CD4-positive, alpha-beta T cell treated with Interferon gamma for 1 hour (primary cell): ENCODE data around the gene PCP4L1.
"Not testable (repeated sequence)": the region's sequence is repeated elsewhere in the genome, so short reads cannot be mapped to it uniquely, and the experiment has no call there.

Source experiments
- DNase-seq: peaks from one replicate; pipeline ENCODE4 v3.0.0-alpha.2; 2020

Gene PCP4L1

GRCh38 chr1:161229896-161230295 lies 28.6 kb upstream of the PCP4L1 start:
- no peak for DNase-seq

DNA sequence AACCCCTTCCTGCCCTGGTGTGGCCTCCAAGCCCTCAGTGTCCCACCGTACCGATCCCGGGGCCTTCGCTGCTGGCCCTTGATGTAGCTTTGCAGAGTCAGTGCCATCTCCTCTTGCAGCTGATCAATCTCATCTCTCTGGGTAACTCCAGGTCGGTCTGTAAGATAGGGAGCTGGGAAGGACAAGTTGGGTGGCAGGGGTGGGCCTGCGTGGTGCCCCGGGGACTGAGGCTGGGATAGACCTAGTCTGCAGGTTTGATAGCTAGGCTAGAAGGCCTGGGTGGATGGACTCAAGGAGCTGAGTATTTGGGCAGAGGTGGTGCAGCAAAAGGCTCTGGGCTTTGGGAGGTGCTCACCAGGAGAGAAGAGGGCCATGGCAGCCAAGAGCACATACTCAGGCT lies 27.8 kb upstream of the PCP4L1 start:
- no peak for DNase-seq

DNA sequence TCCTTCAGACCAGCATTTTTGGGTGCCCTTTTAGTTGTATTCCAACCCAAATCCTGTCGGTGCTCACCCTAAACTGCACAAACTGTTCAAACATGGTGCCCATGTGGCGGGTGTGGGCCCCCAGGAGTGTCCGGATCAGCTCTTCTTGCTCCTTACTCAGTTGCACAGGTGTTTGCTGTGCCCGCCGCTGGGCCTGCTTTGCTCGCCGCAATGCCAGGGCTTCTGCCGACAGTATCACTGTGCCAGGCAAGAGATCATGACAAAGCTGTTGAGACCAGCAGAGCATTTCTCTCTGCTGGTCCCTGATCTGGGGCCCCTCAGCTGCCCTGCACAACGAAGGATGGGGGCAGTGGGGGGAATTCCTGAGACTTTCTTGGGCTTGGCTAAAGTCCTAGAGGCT lies 25.4 kb upstream of the PCP4L1 start:
- DNase-seq, result no peak

GRCh38 chr1:161235957-161236775 lies 22.4 kb upstream of the PCP4L1 start:
- DNase-seq, result no peak

DNA sequence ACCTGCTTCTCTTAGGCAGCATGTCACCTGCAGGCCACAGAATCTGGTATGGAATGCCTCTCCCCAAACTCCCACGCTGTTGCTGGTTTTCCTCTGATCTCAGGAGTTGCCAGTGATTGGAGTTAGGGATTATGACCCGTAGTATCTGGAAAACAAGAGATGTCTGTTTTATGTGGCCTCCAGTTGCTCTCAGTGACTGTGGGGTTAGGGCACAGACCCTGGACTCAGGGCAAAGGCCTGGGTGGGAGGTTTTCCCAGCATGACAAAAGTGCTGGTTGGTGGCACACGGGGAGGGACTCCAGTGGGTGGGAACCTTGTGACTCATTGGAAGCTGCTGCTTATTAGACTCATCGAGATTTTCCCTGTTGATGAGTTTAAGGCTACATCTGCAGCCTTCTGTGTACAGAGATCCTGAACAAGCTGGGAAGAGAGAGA lies 20.5 kb upstream of the PCP4L1 start, which contains the start of gene NR1I3:
TSS of gene NR1I3 (minus strand) at position 165 of the 435 bp plus-strand sequence. CDS start 1,638 bp downstream, outside the sequence.
- DNase-seq, result no peak

- DNase-seq, result no peak
Measured at GRCh38 chr1:161241682-161242081, 16.9 kb upstream of the PCP4L1 start.

GRCh38 chr1:161242313-161242712 lies 16.2 kb upstream of the PCP4L1 start:
- DNase-seq, result no peak

- DNase-seq, result no peak
Measured at GRCh38 chr1:161244888-161245287, 13.7 kb upstream of the PCP4L1 start.

DNA sequence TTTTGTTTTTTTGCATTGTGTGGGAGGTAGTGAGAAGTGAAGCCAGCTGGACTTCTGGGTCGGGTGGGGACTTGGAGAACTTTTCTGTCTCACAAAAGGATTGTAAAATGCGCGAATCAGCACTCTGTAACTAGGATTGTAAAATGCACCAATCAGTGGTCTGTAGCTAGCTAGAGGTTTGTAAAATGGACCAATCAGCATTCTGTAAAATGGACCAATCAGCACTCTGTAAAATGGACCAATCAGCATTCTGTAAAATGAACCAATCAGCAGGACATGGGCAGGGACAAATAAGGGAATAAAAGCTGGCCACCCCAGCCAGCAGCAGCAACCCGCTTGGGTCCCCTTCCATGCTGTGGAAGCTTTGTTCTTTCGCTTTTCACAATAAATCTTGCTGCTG lies 8.4 kb upstream of the PCP4L1 start:
- not testable (repeated sequence) for DNase-seq

GRCh38 chr1:161250829-161251228 lies 7.7 kb upstream of the PCP4L1 start:
- no peak for DNase-seq

DNA sequence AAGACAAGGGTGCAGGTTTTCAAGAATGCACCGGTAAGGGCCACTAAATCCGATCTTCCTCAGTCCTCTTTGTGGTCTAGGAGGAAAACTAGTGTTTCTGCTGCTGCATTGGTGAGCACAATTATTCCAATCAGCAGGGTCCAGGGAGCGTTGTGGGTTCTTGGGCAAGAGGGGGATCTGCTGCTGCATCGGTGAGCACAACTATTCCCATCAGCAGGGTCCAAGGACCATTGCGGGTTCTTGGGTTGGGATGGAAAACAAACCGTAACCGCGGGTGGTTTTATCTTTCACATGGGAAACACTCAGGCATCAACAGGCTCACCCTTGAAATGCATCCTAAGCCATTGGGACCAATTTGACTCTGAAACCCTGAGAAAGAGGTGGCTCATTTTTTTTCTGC lies 7.0 kb upstream of the PCP4L1 start:
- DNase-seq, result no peak

DNA sequence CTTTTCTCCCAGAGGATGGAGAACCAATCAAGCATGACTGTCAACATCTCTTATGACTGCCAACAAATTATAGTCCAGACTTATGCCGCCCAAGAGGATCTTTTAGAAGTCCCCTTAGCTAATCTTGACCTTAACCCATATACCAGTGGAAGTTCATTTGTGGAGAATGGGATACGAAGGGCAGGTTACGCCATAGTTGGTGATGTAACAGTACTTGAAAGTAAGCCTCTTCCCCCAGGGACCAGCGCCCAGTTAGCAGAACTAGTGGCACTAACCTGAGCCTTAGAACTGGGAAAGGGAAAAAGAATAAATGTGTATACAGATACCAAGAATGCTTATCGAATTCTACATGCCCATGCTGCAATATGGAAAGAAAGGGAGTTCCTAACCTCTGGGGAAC lies 3.2 kb upstream of the PCP4L1 start:
- DNase-seq, result not testable (repeated sequence)

DNA sequence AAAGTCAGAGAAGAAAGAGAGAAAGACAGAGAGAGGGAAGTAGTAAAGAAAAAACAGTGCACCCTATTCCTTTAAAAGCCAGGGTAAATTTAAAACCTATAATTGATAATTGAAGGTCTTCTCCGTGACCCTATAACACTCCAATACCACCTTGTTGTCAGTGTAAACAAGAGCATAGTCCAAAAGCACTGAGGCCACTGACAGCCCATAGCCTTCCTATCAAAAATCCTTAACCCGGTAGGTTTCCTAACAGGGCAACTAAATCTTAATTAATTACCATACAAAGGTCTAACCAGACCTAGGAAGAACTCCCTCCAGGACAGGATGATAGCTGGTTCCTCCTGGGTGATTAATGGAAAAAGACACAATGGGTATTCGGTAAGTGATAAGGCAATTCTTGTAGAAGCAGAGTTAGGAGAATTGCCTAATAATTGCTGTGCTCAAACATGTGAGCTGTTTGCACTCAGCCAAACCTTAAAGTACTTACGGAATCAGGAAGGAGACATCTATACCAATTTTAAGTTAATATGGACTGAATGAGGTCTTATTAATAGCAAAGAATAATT lies 2.5 kb upstream of the PCP4L1 start:
- not testable (repeated sequence) for DNase-seq

DNA sequence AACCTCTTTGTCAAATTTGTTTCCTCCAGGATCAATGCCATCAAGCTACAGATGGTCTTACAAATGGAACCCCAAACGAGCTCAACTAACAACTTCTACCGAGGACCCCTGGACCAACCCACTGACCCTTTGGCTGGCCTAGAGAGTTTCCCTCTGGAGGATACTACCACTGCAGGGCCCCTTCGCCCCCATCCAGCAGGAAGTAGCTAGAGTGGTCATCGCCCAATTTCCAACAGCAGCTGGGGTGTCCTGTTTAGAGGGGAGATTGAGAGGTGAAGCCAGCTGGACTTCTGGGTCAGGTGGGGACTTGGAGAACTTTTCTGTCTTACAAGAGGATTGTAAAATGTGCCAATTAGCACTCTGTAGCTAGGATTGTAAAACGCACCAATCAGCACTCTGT lies 1.4 kb upstream of the PCP4L1 start:
- DNase-seq, result not testable (repeated sequence)

- DNase-seq, result no peak
Measured at GRCh38 chr1:161259345-161259702, 779 bp downstream of the PCP4L1 start.

DNA sequence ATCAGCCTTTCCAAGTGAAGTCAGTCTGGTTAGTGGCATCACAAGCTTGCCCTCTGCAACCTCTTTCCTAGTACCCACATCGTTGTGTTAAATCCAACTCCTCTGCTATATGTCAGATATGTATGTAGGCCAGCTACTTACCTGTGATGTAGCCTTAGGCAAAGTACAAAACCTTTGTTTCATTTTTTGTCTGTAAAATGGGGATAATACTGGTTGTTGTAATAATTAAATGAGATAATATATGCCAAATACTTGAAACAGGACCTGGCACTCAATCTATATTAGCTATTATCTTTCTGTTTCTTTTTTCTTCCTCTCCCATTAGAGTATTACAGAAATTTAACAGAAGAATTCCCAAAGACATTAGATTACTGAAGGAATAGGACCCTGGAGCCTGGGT lies 1.2 kb downstream of the PCP4L1 start:
- no peak for DNase-seq

GRCh38 chr1:161260376-161261260 lies 2.1 kb downstream of the PCP4L1 start:
- DNase-seq, result no peak

DNA sequence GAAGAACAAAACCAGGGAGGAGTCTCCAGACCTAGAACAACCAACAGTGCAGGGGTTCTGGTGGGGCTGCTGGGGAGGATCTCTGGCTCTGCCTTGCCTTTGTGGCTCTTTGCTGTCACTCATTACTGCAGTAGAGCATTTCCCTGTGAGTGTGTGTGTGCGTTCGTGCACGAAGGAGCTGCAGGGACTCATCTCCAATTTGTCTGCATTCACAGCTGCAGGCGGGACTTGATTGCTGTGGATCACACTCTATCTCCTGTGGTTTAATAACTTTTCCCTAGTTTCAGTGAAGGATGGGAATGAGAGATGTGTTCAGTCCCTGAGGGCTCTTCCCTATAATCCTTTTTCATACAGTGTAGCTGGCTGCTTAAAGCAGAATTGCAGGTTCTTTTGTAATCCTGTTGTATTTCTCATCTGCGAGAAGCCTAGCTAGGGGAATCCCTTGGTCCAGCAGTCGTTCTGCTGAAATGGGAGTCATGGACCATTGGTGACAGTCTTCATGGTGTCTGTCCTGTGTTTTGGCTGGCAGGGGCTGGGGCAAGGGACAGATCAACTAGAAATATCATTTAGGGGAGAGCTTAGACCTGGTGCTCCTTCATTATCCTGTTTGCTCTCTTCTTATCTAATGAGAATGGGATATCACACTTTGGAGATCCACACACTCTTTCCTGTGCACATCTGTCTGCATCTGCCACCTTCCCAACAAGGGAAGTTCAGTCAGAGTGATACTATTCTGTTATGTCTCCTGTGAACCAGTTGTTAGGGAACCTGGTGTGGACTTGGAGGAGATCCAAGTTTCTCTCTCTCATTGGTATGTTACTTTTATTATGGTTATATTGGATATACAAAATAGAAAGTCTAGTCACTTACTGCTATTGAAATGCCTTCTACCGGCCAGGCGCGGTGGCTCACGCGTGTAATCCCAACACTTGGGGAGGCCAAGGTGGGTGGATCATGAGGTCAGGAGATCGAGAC lies 3.0 kb downstream of the PCP4L1 start:
- DNase-seq, result no peak

DNA sequence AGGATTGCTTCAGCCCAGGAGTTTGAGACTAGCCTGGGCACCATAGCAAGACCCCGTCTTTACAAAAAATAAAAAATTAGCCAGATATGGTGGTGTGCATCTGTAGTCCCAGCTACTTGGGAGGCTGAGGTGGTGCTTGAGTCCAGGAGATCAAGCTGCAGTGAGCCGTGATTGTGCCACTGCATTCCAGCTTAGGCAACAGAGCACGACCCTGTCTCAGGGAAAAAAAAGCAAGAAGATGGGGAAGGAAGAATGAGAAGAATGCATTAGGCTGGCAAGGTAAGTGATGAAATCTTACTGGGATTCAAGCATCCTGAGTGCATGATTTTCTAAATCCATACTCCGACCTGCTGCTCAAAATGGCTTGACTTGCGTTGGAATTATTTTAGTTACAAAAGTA lies 6.8 kb downstream of the PCP4L1 start:
- DNase-seq, result no peak

DNA sequence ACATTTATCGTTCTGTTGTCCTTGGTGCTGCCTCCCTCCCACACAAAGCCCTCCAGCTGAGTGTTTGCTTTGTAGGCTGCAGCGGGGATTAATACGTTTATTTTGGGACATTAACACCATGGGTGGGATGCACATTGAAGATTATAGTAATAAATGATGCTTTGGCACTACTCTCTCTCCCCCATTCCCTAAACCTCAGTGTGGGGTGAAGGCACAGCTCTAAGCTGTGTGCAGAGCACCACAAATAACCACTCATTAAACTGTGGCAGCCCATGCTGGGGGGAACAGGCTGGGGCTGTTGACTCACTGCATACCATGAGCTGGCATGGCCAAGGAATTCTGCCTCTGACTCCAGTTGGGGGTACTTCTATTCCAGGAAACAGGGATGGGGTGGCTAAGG lies 7.7 kb downstream of the PCP4L1 start:
- DNase-seq, result no peak

DNA sequence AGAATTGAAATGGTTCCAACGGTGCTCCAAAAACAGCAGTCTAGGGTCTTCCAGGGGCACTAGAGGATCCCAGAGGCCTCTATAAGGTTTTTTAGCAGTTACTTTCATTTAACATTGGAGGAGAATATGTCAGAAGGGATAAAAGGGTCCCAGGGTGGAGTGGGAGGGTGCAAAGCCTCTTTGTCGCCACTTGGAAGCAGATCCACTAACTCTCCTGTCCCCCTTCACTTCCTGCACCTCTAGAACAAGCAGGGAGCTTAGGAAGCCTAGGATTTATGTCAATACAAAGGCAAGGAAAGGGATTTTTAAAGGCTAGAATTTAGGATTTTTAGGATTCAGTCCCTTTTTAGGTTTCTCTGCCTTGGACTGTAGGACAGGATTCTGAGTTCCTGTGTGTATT lies 8.3 kb downstream of the PCP4L1 start:
- DNase-seq, result no peak

GRCh38 chr1:161267321-161267720 lies 8.8 kb downstream of the PCP4L1 start:
- DNase-seq, result no peak
